ENCODE data around the gene TRAPPC3. TPM values are rescaled to one million over a fixed set of nuclear protein-coding genes. Genes with fewer than 3 reads are reported as not detected.

TRAPPC3 gene
- total RNA-seq, 3 donors from 2014 or later (not counting 1 experiment from before 2014, with no cell fraction given) = 28.0 to 34.7 (median 34.3) TPM

GRCh38 chr1:36164361-36164760 lies 15.1 kb upstream of the TRAPPC3 start:
- DNase-seq = no peak
- Mint-ChIP-seq H3K9me3 (no peaks in the 10 kb centered on the region), H3K27ac (peak overlapping the region; percentile 56 to 68), H3K36me3 (no peaks in the 10 kb centered on the region), H3K27me3 (ENCODE audit: low read depth in 2 of 2) (no peaks in the 10 kb centered on the region), H3K4me3 (no peak overlapping the region), H3K4me1 (peaks cover 61 to 73% of the 10 kb centered on the region in 2 donors)
- Histone ChIP-seq H3K27ac (ENCODE audit: low read length) (no peak overlapping the region), H3K36me3 (ENCODE audit: control insufficient read depth, insufficient read depth, low read length) (peaks cover 10% of the 10 kb centered on the region), H3K27me3 (ENCODE audit: control insufficient read depth, insufficient read depth, low read length) (no peaks in the 10 kb centered on the region), H3K9me3 (ENCODE audit: control insufficient read depth, insufficient read depth, low read length) (no peaks in the 10 kb centered on the region), H3K4me3 (ENCODE audit: low read length) (no peak overlapping the region), H3K4me1 (ENCODE audit: control insufficient read depth, insufficient read depth, low read length) (peaks cover 53% of the 10 kb centered on the region)
- TF ChIP-seq, protein P1, sequence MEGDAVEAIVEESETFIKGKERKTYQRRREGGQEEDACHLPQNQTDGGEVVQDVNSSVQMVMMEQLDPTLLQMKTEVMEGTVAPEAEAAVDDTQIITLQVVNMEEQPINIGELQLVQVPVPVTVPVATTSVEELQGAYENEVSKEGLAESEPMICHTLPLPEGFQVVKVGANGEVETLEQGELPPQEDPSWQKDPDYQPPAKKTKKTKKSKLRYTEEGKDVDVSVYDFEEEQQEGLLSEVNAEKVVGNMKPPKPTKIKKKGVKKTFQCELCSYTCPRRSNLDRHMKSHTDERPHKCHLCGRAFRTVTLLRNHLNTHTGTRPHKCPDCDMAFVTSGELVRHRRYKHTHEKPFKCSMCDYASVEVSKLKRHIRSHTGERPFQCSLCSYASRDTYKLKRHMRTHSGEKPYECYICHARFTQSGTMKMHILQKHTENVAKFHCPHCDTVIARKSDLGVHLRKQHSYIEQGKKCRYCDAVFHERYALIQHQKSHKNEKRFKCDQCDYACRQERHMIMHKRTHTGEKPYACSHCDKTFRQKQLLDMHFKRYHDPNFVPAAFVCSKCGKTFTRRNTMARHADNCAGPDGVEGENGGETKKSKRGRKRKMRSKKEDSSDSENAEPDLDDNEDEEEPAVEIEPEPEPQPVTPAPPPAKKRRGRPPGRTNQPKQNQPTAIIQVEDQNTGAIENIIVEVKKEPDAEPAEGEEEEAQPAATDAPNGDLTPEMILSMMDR (IDR thresholded peaks at IDR 0.05) = no peak
- intact Hi-C loops (cut with micrococcal nuclease) = no loop called here
- 90% methylated on average over 2 of the region's 2 CpGs for WGBS (ENCODE audit: insufficient coverage)
- no peak for ATAC-seq

- TF ChIP-seq, protein P1 (IDR thresholded peaks at IDR 0.05) = no peak
- H3K27ac ChIP-seq (ENCODE audit: low read length) = no peak overlapping the region
- peaks cover 64 to 74% of the 10 kb centered on the region in 2 donors for H3K4me1 Mint-ChIP-seq
- ATAC-seq (no peak), DNase-seq (no peak)
- no peaks in the 10 kb centered on the region for H3K9me3 Mint-ChIP-seq
- H3K36me3 Mint-ChIP-seq = no peaks in the 10 kb centered on the region
- H3K36me3 ChIP-seq (ENCODE audit: control insufficient read depth, insufficient read depth, low read length) = peaks cover 10% of the 10 kb centered on the region
- H3K27ac Mint-ChIP-seq = peak overlapping the region; percentile 88 to 99
- H3K4me1 ChIP-seq (ENCODE audit: control insufficient read depth, insufficient read depth, low read length) = peaks cover 62% of the 10 kb centered on the region
- intact Hi-C loops (cut with micrococcal nuclease) = no loop called here
- no peak overlapping the region for H3K4me3 ChIP-seq (ENCODE audit: low read length)
- no peak overlapping the region for H3K4me3 Mint-ChIP-seq
- no peaks in the 10 kb centered on the region for H3K9me3 ChIP-seq (ENCODE audit: control insufficient read depth, insufficient read depth, low read length)
- H3K27me3 Mint-ChIP-seq (ENCODE audit: low read depth in 2 of 2) = no peaks in the 10 kb centered on the region
- H3K27me3 ChIP-seq (ENCODE audit: control insufficient read depth, insufficient read depth, low read length) = no peaks in the 10 kb centered on the region
Measured at GRCh38 chr1:36163426-36163825, 14.1 kb upstream of the TRAPPC3 start.

DNA sequence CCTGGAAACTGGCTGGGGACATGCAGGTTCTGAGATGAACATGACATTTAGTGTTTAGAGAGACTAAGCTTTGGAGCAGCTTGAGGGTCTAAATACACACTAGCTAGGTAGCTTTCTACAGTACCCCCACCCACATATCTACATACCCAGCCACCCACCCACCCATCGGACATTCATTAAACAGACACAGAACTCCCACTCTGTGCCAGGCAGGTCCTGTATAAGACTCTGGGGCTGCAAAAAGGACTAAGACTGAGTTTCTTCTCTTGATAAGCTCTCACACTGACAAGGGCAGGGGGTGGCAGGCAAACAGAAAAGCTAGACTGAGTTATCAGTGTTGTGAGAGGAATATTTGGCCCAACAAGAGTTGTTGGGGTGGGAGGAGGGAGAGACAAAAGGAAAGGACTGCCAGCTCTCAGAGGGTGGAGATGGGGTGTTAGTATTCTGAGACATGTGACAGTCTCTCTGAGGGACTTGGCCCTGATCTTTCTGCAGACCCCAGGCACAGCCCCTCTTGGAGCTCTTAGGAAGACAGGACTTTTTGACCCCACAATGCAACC lies 13.5 kb upstream of the TRAPPC3 start:
- peaks cover 67 to 77% of the 10 kb centered on the region in 2 donors for H3K4me1 Mint-ChIP-seq
- TF ChIP-seq, protein P1 (IDR thresholded peaks at IDR 0.05) = no peak
- no peaks in the 10 kb centered on the region for H3K9me3 Mint-ChIP-seq

More for the DNA sequence above, 13.5 kb upstream of the TRAPPC3 start:
- Mint-ChIP-seq H3K36me3 (no peaks in the 10 kb centered on the region), H3K4me3 (peak overlapping the region; percentile 82), H3K27ac (peak overlapping the region; percentile 88 to 99), H3K27me3 (ENCODE audit: low read depth in 2 of 2) (no peaks in the 10 kb centered on the region)
- DNase-seq (no peak), ATAC-seq (no peak)
- H3K27me3 ChIP-seq (ENCODE audit: control insufficient read depth, insufficient read depth, low read length) = no peaks in the 10 kb centered on the region
- peaks cover 68% of the 10 kb centered on the region for H3K4me1 ChIP-seq (ENCODE audit: control insufficient read depth, insufficient read depth, low read length)
- H3K27ac ChIP-seq (ENCODE audit: low read length) = peak overlapping the region; percentile 84
- peaks cover 10% of the 10 kb centered on the region for H3K36me3 ChIP-seq (ENCODE audit: control insufficient read depth, insufficient read depth, low read length)
- no peaks in the 10 kb centered on the region for H3K9me3 ChIP-seq (ENCODE audit: control insufficient read depth, insufficient read depth, low read length)
- H3K4me3 ChIP-seq (ENCODE audit: low read length) = no peak overlapping the region
- intact Hi-C loops (cut with micrococcal nuclease) = no loop called here
- WGBS (ENCODE audit: insufficient coverage) = 73% methylated on average over 1 of the region's 1 CpG
